ENCODE results near the gene SSTR1. TPM values are rescaled to one million over a fixed set of nuclear protein-coding genes. Genes with fewer than 3 reads are reported as not detected.

Gene SSTR1
- total RNA-seq, 1 experiment from 2014 or later, result not detected

DNA sequence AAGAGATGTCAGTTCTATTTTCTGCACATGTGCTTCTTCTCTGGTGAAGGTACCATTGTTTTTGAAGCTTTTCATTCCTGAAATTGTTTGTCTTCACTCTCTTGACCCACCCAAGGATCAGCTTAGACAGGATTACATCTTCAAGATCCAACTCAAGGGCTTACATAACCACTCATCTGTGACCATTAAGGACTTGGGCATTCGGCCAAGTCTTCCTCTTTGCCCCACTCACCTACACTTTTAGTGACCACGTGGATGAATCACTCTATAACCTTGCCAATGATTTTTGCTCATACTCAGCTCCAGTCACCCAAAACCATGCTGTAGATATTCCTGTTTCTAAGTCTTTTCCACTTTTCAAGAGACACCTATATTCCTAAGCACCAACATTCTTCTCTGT is 36.5 kb upstream of the SSTR1 start:
- CTCF ChIA-PET, result no interaction called here
- Histone ChIP-seq H3K79me2 (ENCODE audit: insufficient read depth, low read length) (no peaks in the 10 kb centered on the region), H3K9ac (ENCODE audit: low read length) (no peak overlapping the region), H3K27ac (ENCODE audit: low read depth, low read length) (no peak overlapping the region), H3K4me3 (replicated peaks in 1 of 2; ENCODE audit: low read depth in 1 of 2, low read length in 2 of 2) (no peak overlapping the region), H3K4me1 (ENCODE audit: control insufficient read depth in 1 of 2, insufficient read depth in 2 of 2, low read length in 2 of 2) (no peaks in the 10 kb centered on the region), H2AFZ (ENCODE audit: low read depth, low read length, poor library complexity, severe bottlenecking) (no peak overlapping the region), H3K9me3 (ENCODE audit: control insufficient read depth in 1 of 2, insufficient read depth in 1 of 2, low read depth in 1 of 2, low read length in 2 of 2) (no peaks in the 10 kb centered on the region), H3K27me3 (ENCODE audit: insufficient read depth, low read length) (no peaks in the 10 kb centered on the region), H3K4me2 (ENCODE audit: low read length) (no peak overlapping the region), H3K9me2 (ENCODE audit: insufficient read depth) (no peaks in the 10 kb centered on the region), H3K36me3 (ENCODE audit: control insufficient read depth in 1 of 2, insufficient read depth in 2 of 2, low read length in 2 of 2) (no peaks in the 10 kb centered on the region), H4K20me1 (ENCODE audit: insufficient read depth) (no peaks in the 10 kb centered on the region)
- DNase-seq (ENCODE audit: low read depth, low spot score), result no peak
- intact Hi-C loops (cut with micrococcal nuclease), result no loop called here
- TF ChIP-seq CTCF (IDR thresholded peaks at IDR 0.05 in 2 of 3, conservative IDR thresholded peaks at IDR 0.05 in 1 of 3; ENCODE audit: borderline replicate concordance in 1 of 3, insufficient read depth in 1 of 3, low read depth in 2 of 3, low read length in 2 of 3) (no peak), RAD21 (IDR thresholded peaks at IDR 0.05; ENCODE audit: low read depth) (no peak), SIN3A (IDR thresholded peaks at IDR 0.05; ENCODE audit: low read depth) (no peak), TCF7L2 (IDR thresholded peaks at IDR 0.05; ENCODE audit: borderline replicate concordance, extremely low read depth, insufficient read depth, insufficient read length) (no peak), ELF1 (IDR thresholded peaks at IDR 0.05; ENCODE audit: borderline replicate concordance, low read depth) (no peak), ZFX (IDR thresholded peaks at IDR 0.05) (no peak), EGR1 (IDR thresholded peaks at IDR 0.05; ENCODE audit: low read depth) (no peak), EZH2phosphoT487 (IDR thresholded peaks at IDR 0.05; ENCODE audit: borderline replicate concordance) (no peak), EZH2 (IDR thresholded peaks at IDR 0.05) (no peak), POLR2A (IDR thresholded peaks at IDR 0.05; ENCODE audit: borderline replicate concordance, extremely low read depth, insufficient read depth, insufficient read length) (no peak), ZNF274 (IDR thresholded peaks at IDR 0.05; ENCODE audit: low read depth, low read length) (no peak)
- RAD21 ChIA-PET (ENCODE audit: low non-redundant PET in 1 of 2, low total read pairs in 2 of 2, uncharacterized antibody in 2 of 2, unreplicated experiment in 2 of 2), result no interaction called here
- no TSS peak for BruUV-seq (replicated peaks)
- no peak for ATAC-seq
- POLR2A ChIA-PET, result no interaction called here

Measured in HCT116 (cell line).